ENCODE data around the gene CCDC92.
A peak's percentile ranks its signal among the peaks of the same experiment; 100 is the strongest.

GRCh38 chr12:123907726-123908476 is 64.7 kb downstream of the CCDC92 start:
- TF ChIP-seq EZH2 (IDR thresholded peaks at IDR 0.05), result no peak
- TF ChIP-seq FOXP2 (optimal IDR thresholded peaks at IDR 0.05; ENCODE audit: control extremely low read depth, extremely low read length, insufficient read depth), result no peak
- TF ChIP-seq POLR2AphosphoS5 (IDR thresholded peaks at IDR 0.05; ENCODE audit: borderline replicate concordance, low read depth, low read length), result peak; percentile 34; the same call in 1 of the 2 replicates

All from SK-N-MC (cell line).